ENCODE data around the gene SGPL1. TPM values are rescaled to one million over a fixed set of nuclear protein-coding genes. Genes with fewer than 3 reads are reported as not detected.

Gene SGPL1
- total RNA-seq, 1 experiment from 2014 or later: 41.4 TPM

GRCh38 chr10:70927189-70927943, 111.6 kb downstream of the SGPL1 start:
- Histone ChIP-seq H3K27me3 (no peaks in the 10 kb centered on the region), H3K27ac (no peak overlapping the region), H3K4me1 (no peaks in the 10 kb centered on the region), H3K4me3 (no peak overlapping the region), H3K9me3 (replicated peaks) (no peaks in the 10 kb centered on the region), H3K36me3 (no peaks in the 10 kb centered on the region)
- DNase-seq: no peak

- no peaks in the 10 kb centered on the region for H3K4me1 ChIP-seq
- H3K27ac ChIP-seq: no peak overlapping the region
- DNase-seq: no peak
- H3K36me3 ChIP-seq: no peaks in the 10 kb centered on the region
- H3K9me3 ChIP-seq (replicated peaks): no peaks in the 10 kb centered on the region
- no peak overlapping the region for H3K4me3 ChIP-seq
- H3K27me3 ChIP-seq: no peaks in the 10 kb centered on the region
Observed at GRCh38 chr10:70928140-70928539, 112.4 kb downstream of the SGPL1 start.

- Histone ChIP-seq H3K27me3 (no peaks in the 10 kb centered on the region), H3K9me3 (replicated peaks) (no peaks in the 10 kb centered on the region)
Observed at GRCh38 chr10:70930263-70931000, 114.7 kb downstream of the SGPL1 start.

More at GRCh38 chr10:70930263-70931000, 114.7 kb downstream of the SGPL1 start:
- Histone ChIP-seq H3K27ac (no peak overlapping the region), H3K4me1 (no peaks in the 10 kb centered on the region), H3K4me3 (no peak overlapping the region), H3K36me3 (no peaks in the 10 kb centered on the region)
- no peak for DNase-seq

Other genes starting within 250 kb of the SGPL1 start
- not detected in 2 replicates for gene PRF1, start 213.2 kb upstream of the SGPL1 start, total RNA-seq (2014; rRNA removed; shearing (Covaris generic))
- 6.4 and 7.6 TPM in 2 replicates for gene ADAMTS14, start 143.4 kb upstream of the SGPL1 start, total RNA-seq (2014; rRNA removed; shearing (Covaris generic))
- gene TBATA, start 30.6 kb upstream of the SGPL1 start, total RNA-seq (2014; rRNA removed; shearing (Covaris generic)): not detected in 2 replicates
- 25.5 TPM in 2 replicates for gene PCBD1, start 72.6 kb downstream of the SGPL1 start, total RNA-seq (2014; rRNA removed; shearing (Covaris generic))